Ammon's horn (tissue), 1 donor: ENCODE results near the gene DDX23.
"Not testable (repeated sequence)": the region's sequence is repeated elsewhere in the genome, so short reads cannot be mapped to it uniquely, and the experiment has no call there.

ENCODE experiments used
- DNase-seq: peaks from one replicate; pipeline ENCODE4 v3.0.0-alpha.2; 2016; ENCODE audit warnings: low spot score

DDX23 gene

GRCh38 chr12:48862760-48863159 lies 10.8 kb upstream of the DDX23 start:
- peak; percentile 57 for DNase-seq

GRCh38 chr12:48861111-48861510 lies 9.1 kb upstream of the DDX23 start:
- DNase-seq: no peak

- DNase-seq: not testable (repeated sequence)
Measured at GRCh38 chr12:48860236-48860635, 8.3 kb upstream of the DDX23 start.

GRCh38 chr12:48859607-48860006 lies 7.6 kb upstream of the DDX23 start:
- DNase-seq: no peak

GRCh38 chr12:48858043-48858442 lies 6.1 kb upstream of the DDX23 start:
- no peak for DNase-seq

GRCh38 chr12:48857278-48857994 lies 5.5 kb upstream of the DDX23 start:
- DNase-seq: no peak

- no peak for DNase-seq
Measured at GRCh38 chr12:48856379-48856778, 4.4 kb upstream of the DDX23 start.

- DNase-seq: not testable (repeated sequence)
Measured at GRCh38 chr12:48854932-48855331, 3.0 kb upstream of the DDX23 start.

GRCh38 chr12:48854488-48854887 lies 2.5 kb upstream of the DDX23 start:
- DNase-seq: no peak

- DNase-seq: peak; percentile 93
Measured at GRCh38 chr12:48852734-48853688, 1.0 kb upstream of the DDX23 start.

GRCh38 chr12:48842021-48842420 lies 9.9 kb downstream of the DDX23 start:
- not testable (repeated sequence) for DNase-seq

- DNase-seq: no peak
Measured at GRCh38 chr12:48838048-48838447, 13.9 kb downstream of the DDX23 start.

GRCh38 chr12:48832321-48833060 lies 19.5 kb downstream of the DDX23 start:
- no peak for DNase-seq

GRCh38 chr12:48831257-48831656 lies 20.7 kb downstream of the DDX23 start:
- no peak for DNase-seq

- no peak for DNase-seq
Measured at GRCh38 chr12:48828841-48829575, 23.0 kb downstream of the DDX23 start.

- DNase-seq: no peak
Measured at GRCh38 chr12:48828293-48828692, 23.7 kb downstream of the DDX23 start.

- DNase-seq: no peak
Measured at GRCh38 chr12:48827513-48828096, 24.4 kb downstream of the DDX23 start.

- DNase-seq: no peak
Measured at GRCh38 chr12:48827026-48827425, 24.9 kb downstream of the DDX23 start.

- no peak for DNase-seq
Measured at GRCh38 chr12:48826209-48826855, 25.6 kb downstream of the DDX23 start.

GRCh38 chr12:48824905-48825304 lies 27.1 kb downstream of the DDX23 start:
- no peak for DNase-seq

- DNase-seq: no peak
Measured at GRCh38 chr12:48824112-48824511, 27.9 kb downstream of the DDX23 start.
